ENCODE results near the gene ZNF432.
A peak's percentile ranks its signal among the peaks of the same experiment; 100 is the strongest.
"Not testable (repeated sequence)": the region's sequence is repeated elsewhere in the genome, so short reads cannot be mapped to it uniquely, and the experiment has no call there.

ZNF432 gene

DNA sequence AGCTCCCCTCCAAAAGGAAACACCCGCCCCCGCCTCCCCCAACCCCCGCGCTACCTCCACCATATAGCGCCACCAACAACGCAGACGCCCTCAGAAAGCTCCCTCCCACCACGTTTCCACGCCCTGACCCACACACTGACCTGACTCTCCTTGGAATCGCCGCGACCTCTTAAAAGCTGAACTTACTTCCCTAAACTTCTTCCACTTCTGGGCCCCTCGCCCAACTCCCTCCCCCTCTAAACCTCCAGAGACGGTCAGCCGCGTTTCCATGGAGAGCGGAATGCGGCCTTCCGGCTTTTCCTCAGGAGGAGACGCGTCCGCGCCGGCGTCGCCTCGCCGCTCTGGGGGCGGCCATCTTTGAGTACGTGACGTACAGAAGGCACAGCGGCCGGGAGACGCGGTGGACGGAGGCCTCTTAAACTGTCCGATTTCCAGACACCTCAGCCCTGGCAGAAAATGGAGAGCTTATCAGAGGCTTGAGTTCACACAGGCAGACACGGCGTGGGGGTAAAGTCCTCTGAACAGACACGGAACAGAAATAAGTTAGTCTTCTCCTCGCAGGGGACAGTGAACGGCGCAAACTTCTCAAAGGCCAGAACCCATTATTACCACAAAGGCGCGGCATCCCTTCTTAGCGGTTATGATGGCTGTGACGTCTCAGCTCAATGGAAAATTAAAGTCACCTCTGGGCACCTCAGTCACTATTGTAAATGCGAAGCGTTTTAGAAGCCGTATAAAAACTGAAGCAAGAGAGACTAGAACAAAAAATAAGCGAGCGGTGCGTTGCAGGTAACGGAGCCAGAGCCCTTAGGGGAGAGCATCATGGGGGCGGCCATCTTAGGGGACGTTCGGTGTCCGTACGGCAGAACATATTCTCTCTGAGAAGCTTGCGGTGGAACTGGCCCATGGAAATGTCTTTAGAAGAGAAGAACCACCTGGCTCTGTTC, at the start of gene ZNF432:
Gene ZNF432, minus strand, starts transcription at position 284 of the 947 bp plus-strand sequence. CDS start 1,970 bp downstream, outside the sequence.
- DNase-seq: peak; percentile 98

DNA sequence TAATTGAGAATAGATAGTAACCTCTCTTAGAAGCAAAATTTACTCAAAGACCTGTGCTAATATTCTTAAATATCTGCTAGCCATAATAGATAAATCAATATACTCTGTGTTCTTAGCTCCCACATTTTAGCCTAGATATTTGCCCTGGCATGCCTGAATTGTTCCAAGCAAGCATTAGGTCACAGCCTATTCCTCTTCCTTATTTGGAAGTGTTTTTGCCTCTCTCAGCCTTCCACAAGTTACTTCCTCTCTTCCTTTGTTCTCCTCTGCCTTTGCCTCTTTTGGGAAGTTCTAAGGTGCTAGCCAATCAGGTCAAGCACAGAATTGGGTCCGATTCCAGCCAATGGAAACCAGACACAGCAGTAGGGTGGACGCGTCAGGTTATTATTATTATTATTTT, 47.8 kb upstream of the ZNF432 start:
- DNase-seq: not testable (repeated sequence)

DNA sequence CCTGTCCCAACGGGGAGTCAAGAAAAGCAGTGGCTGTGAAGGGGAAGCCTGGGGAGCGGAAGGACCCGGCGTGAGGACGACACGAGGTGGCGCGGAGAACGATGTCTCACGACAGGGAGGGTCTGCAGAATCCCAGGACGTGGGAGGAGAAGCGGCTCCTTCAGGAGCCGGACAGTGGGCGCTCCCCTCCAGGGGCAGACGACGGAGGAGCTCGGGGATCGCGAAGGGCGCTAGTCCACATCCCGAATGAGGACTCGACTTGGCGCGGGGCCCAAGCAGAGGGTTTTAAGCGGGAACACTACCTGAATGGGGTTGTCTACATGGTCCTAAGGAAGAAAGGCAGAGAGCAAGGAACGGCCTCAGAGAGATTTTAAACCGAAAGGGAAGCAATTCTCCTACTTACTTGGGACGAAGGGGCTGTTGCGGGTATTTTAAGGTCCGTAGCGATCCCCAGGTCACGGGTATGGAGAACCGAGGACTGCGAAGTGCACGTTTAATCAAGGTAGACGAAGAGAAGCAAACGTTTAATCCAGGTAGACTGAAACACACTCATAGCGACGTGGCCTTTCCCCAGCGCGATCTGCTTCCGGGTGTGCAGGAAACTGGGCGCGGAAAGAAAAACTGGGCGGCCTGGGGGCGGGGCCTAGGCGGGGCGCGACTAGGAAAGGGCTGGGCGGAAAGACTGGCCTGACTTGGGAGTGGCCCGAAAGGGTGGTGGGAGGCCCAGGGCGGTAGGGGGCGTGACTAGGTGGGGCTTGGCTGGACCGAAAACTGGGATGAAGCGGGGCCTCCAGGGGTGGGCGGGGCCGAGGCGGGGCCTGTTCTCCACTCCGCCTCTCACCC, 46.8 kb upstream of the ZNF432 start, which contains the start of gene ZNF841:
Gene ZNF841, minus strand, starts transcription at position 594 of the 843 bp plus-strand sequence. CDS start 10,964 bp downstream, outside the sequence.
- DNase-seq: peak; percentile 90

DNA sequence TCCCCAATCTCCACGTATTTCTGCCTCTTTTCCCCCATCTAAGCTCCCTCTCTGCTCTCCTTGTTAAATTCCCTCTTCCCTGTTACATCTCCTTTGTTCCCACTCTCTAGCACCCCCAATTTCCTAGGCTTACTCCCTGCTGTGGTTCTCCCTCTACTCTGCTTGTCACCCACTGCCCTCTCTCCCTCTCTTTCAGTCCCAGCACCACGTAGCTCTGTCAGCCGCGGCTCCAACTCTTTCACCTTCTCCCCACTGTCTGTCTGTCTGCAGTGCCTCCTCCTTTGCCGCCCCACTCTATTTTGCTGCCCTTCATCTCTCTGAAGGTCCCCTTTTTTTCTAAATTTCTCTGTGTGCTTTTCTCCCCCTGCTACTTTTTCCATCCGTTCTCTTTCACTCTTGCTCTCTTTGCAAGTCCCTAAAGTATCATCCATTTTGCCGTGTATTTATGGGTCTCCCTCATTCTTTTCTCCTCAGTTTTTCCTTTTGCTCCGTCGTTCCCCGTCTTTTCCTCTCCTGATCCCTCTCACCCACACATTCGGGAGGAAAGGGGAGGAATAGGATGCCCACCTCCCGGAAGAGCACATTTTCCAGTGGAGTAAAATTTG, 46.0 kb upstream of the ZNF432 start:
- DNase-seq: no peak

DNA sequence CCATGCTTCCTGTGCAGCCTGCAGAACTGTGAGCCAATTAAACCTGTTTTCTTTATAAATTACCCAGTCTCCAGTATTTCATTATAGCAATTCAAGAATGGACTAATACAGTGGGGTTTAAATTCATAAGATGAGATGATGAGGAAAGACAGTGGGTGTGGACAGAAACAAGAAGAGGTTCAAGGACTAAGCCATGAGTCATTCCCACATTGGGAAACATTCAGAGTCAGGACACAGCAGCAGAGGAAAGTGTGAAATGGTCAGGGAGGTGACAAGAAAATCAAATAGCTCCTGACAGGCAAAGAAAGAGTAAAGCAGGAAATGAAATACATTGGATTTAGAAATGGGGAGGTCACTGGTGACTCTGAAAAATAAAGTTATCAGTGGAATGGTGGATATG, 37.8 kb upstream of the ZNF432 start:
- no peak for DNase-seq

DNA sequence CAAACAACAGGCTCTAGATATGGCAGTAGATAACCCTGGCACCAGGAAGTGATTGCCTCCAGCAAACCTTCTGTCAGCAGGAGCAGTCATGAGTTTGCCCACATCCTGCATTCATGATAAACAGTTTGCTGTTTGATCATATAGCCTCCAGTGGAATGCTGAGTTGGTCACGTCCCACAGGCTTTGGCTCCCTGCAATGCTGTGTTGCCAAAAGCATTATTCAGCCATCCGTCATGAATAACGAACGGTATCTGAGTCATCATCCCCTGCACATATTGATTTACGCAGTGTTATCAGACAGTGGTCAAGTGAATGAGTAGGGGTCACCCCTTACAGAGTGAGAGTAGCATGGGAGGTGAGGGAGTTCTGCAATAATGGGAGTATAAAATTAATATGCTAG, 21.9 kb upstream of the ZNF432 start:
- DNase-seq: no peak

DNA sequence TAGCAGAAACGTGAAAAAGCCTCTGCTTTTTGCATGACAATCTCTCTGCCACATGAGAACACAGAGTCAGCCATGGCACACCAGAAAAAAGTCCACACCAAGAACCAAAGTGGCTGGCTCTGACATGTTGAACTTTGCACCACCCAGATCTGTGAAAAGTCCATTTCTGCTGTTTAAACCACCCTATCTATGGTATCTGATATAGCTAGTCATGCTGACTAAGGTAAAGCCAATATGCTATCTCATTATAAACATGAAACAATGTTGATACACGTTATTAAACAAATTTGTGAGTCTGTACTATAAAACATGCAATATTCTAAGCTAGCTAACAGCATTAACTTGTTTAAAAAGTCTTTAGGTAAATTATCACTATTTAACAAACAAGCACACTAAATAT, 21.0 kb upstream of the ZNF432 start:
- no peak for DNase-seq

DNA sequence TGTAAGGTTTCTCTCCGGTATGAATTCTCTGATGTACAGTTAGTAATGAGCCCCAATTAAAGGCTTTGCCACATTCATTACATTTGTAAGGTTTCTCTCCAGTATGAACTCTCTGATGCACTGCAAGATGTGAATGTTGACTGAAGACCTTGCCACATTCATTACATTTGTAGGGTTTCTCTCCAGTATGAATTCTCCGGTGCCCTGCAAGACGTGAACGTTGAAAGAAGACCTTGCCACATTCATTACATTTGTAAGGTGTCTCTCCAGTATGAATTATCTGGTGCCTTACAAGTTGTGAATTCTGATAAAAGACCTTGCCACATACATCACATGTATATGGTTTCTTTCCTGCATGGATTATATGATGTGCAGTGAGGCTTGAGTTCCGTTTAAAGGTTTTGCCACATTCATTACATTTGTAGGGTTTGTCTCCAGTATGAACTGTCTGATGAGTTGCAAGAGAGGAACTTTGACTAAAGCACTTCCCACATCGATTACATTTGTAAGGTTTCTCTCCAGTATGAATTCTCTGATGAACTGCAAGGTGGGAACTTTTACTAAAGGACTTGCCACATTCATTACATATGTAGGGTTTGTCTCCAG, 17.7 kb upstream of the ZNF432 start:
- no peak for DNase-seq

DNA sequence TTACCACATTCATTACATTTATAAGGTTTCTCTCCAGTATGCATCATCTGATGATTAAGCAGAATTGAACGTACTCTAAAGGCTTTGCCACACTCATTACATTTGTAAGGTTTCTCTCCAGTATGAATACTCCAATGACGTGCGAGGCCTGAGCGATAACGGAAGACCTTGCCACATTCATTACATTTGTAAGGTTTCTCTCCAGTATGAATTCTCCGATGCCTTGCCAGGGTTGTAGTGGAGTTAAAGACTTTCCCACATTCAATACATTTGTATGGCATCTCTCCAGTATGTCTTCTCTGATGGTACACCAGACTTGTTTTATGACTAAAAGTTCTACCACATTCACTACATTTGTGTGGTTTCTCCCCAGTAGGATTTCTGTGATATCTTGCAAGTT, 16.8 kb upstream of the ZNF432 start:
- DNase-seq: no peak

DNA sequence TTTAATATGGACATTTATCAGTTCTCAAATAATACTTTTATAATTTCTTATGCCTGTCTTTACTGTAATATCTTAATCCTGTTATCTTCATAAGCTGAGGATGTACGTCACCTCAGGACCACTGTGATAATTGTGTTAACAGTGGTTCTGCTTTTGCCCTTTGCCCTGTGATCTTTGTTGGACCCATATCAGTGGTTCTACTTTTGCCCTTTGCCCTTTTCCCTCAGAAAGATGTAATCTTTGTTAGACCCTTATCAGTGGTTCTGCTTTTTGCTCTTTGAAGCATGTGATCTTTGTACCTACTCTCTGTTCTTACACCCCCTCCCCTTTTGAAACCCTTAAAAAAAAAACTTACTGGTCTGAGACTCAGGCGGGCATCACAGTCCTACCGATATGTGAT, 7.8 kb upstream of the ZNF432 start:
- not testable (repeated sequence) for DNase-seq

DNA sequence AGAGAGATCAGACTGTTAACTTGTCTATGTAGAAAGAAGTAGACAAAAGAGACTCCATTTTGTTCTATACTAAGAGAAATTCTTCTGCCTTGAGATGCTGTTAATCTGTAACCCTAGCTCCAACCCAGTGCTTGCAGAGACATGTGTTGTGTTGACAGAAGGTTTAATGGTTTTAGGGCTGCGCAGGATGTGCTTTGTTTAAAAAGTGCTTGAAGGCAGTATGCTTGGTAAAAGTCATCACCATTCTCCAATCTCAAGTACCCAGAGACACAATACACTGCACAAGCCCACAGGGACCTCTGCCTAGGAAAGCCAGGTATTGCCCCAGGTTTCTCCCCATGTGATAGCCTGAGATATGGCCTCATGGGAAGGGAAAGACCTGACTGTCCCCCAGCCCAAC, 3.1 kb upstream of the ZNF432 start:
- DNase-seq: not testable (repeated sequence)

DNA sequence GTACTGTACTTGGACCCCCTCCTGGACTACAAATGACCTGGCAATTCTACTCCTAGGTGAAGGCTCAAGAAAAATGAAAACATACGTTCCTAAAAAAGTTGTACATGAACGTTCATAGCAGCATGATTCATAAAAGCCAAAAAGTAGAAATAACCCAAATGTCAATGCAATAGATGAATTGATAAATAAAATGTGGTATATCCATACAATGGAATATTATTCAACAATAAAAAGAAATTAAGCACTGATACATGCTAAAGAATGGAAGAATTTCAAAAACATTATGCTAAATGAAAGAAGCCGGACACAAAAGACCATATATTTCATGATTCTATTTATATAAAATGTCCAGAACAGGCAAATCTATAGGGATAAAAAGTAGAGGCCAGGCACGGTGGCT, 9.5 kb downstream of the ZNF432 start:
- no peak for DNase-seq

DNA sequence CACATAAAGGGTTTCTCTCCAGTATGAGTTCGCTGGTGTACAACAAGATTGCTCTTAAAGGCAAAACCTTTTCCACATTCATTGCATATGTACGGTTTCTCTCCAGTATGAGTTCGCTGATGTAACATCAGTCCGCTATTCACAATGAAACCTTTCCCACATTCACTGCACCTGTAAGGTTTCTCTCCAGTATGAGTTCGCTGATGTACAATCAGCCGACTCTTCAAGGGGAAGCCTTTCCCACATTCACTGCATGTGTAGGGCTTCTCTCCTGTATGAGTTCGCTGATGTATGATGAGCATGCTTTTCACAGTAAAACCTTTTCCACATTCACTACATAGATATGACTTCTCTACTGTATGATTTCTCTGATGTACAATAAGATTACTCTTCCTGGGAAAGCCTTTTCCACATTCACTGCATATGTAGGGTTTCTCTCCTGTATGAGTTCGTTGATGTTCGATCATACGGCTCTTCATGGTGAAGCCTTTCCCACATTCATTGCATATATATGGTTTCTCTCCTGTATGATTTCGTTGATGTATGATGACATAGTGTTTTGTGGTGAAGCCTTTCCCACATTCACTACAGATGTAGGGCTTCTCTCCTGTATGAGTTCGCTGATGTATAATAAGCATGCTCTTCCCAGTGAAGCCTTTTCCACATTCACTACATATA, 14.4 kb downstream of the ZNF432 start:
- no peak for DNase-seq

DNA sequence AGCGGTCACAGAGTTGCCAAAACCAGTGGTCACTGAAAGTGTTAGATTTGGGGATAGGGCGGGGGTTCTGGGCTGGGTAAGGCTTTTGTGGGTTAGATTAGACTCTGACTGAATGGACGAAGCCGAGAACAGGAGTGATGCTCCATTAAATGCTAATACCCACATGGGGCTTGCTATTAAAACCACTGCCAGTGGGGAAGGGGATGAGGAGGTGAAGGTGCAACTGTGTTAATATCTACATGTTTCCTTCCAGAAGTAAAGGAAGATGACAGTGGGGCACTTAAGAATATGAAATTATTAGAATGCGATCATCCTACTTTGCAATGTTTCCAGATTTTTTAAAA, 19.9 kb downstream of the ZNF432 start:
- no peak for DNase-seq

DNA sequence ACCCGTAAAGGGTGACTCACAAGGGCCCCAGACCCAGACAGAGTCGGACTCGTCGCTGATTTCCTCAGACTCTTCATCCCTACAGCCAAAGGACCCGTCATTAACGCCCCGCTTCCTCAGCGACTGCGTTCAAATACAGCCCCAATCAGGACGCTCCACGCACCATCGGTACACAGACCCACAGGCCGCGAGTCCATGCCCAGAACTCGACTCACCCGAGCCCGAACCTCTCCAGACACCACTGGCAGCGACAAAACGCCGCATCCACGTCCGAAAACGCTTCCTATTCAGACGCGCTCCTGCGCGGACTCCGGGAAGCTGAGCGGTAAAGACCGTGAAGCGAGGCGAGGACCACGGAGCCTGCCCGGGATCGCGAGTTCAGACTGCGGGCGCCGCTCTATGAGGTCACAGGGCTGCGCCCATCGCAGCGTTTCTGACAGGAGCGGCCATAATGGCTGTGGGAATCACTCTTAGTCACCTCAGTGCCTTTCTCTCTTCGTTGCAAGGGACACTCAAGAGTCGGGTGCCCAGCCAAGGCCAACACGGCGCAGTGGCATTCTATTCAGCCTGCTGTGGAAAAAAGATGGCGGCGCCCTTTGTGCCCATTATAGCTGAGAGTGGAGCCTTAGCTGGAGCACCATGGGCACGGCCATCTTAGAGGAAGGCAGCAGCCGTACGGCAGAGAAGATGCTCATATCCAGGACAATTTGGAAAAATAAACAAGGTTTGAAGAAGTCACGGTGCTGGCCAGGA, 20.4 kb downstream of the ZNF432 start, which contains the start of gene ZNF614:
Gene ZNF614, minus strand, starts transcription at position 353 of the 753 bp plus-strand sequence. CDS start 2,634 bp downstream, outside the sequence.
- DNase-seq: peak; percentile 98

DNA sequence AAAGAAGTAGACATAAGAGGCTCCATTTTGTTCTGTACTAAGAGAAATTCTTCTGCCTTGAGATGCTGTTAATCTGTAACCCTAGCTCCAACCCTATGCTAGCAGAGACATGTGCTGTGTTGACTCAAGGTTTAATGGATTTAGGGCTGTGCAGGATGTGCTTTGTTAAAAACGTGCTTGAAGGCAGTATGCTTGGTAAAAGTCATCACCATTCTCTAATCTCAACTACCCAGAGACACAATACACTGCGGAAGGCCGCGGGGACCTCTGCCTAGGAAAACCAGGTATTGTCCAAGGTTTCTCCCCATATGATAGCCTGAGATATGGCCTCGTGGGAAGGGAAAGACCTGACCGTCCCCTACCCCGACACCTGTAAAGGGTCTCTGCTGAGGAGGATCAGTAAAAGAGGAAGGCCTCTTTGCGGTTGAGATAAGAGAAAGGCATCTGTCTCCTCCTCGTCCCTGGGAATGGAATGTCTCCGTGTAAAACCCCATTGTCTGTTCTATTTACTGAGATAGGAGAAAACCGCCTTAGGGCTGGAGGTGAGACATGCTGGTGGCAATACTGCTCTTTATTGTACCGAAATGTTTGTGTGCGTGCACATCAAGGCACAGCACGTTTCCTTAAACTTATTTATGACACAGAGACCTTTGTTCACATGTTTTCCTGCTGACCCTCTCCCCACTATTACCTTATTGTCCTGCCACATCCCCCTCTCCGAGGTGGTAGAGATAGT, 22.2 kb downstream of the ZNF432 start:
- DNase-seq: not testable (repeated sequence)

DNA sequence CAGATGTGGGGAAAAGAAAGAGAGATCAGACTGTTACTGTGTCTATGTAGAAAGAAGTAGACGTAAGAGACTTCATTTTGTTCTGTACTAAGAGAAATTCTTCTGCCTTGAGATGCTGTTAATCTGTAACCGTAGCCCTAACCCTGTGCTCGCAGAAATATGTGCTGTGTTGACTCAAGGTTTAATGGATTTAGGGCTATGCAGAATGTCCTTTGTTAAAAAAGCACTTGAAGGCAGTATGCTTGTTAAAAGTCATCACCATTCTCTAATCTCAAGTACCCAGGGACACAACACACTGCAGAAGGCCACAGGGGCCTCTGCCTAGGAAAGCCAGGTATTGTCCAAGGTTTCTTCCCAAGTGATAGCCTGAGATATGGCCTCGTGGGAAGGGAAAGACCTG, 24.2 kb downstream of the ZNF432 start:
- DNase-seq: not testable (repeated sequence)

DNA sequence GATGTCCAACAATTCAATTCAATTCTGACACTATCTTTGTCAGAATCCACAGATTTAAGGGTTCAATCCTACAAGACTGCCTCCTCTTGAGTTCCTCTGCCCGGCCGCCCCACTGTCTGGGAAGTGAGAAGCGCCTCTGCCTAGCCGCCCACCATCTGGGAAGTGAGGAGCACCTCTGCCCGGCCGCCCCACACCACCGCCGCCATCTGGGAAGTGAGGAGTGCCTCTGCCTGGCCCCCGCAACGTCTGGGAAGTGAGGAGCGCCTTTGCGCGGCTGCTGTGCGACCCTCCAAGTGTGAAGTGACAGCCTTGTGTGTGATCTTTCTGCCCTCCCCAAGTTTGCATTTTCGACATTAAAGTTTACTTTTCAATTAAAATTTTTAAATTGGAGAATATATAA, 26.4 kb downstream of the ZNF432 start:
- DNase-seq: no peak

DNA sequence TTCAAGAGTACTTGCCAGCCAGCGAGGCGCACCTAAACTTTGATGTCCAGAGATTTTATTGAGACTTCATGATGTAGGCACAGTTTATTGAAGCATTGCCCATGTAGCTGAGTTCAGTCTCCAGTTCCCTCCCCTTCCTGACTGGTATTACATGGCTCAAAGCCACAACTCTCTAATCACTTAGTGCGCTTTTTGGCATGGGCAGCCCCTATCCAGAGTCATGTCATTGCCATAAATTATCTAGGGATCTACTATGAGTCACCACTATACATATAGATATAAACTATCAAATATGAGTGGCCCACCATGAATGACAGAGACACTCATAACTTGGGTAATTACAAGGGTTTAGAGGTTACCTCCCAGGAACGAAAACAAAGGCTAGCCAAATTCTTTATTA, 28.1 kb downstream of the ZNF432 start:
- DNase-seq: no peak

DNA sequence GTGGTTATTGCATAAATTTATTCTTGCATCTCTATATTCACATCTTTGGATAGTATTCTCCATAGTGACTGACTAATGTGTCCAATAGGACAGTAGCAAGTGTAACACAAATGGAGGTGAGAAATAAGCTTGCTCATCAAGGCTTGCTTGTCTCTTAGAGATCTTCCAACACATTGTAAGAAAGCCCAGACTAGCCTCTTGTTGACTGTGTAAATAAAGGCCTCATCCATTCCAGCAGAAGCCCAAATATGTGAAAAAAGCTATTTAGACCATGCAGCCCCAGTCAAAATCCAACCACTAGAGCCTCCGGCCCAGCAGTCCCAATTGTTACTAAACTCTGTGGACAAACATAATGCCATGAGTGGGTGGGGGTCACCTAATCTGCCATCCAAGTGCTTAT, 38.0 kb downstream of the ZNF432 start:
- no peak for DNase-seq

All from retina (tissue), 1 donor.